HK-2 (cell line): ENCODE data around the gene CAPZA3.
"Not testable (repeated sequence)": the region's sequence is repeated elsewhere in the genome, so short reads cannot be mapped to it uniquely, and the experiment has no call there.

ENCODE experiments used
- DNase-seq: peaks from one replicate; pipeline ENCODE4 v3.0.0-alpha.2; 2018; ENCODE audit not compliant: unreplicated experiment

Gene CAPZA3, protein sequence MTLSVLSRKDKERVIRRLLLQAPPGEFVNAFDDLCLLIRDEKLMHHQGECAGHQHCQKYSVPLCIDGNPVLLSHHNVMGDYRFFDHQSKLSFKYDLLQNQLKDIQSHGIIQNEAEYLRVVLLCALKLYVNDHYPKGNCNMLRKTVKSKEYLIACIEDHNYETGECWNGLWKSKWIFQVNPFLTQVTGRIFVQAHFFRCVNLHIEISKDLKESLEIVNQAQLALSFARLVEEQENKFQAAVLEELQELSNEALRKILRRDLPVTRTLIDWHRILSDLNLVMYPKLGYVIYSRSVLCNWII

DNA sequence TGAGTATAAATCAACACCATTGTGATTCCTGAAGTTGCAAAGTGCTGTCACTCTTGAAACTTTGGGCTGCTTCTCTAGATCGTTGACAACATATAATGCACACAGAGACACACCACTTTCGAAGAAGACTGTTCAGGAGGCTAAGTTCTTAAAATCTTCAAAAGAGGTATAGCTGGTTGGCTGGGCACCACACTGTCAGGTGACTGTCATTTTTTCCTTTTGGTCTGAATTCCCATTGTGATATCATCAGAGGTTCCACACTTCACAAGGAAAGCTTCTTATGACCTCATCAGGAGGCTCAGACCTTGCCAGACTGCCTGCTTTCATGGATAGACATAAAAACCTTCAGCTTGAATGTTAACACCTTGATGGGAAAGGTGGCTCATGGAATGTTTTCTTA is at the start of gene CAPZA3, which contains the start of gene PLCZ1:
Gene CAPZA3 (plus strand): TSS at position 301 of the 400 bp plus-strand sequence. CDS start 150 bp downstream, outside the sequence.
Gene PLCZ1 (minus strand): TSS at position 194 of the 400 bp plus-strand sequence. CDS start 641 bp downstream, outside the sequence.
- DNase-seq, result no peak

DNA sequence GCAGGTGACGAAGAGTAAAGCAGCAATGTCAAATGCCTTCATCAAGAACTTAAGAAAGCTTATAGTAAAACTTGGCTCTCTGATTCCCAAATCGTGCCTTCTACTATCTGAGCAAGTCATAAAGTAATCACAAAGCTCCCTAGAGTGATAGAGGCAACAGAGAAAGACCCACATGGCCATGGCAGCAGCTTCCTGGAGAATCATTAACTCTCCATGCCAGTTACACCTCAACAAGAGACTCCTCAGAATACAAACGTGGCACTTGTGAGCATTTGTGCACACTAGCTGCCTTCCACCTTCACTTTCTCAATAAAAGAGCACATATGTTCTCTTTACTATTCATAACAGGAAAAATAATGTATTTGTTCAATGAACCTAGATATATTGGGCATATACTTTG is 48.1 kb upstream of the CAPZA3 start:
- DNase-seq, result no peak

- DNase-seq, result peak; percentile 27
These were observed 47.3 kb upstream of the CAPZA3 start for GRCh38 chr12:18690653-18691052.

- not testable (repeated sequence) for DNase-seq
These were observed 43.9 kb upstream of the CAPZA3 start for GRCh38 chr12:18693986-18694385.

DNA sequence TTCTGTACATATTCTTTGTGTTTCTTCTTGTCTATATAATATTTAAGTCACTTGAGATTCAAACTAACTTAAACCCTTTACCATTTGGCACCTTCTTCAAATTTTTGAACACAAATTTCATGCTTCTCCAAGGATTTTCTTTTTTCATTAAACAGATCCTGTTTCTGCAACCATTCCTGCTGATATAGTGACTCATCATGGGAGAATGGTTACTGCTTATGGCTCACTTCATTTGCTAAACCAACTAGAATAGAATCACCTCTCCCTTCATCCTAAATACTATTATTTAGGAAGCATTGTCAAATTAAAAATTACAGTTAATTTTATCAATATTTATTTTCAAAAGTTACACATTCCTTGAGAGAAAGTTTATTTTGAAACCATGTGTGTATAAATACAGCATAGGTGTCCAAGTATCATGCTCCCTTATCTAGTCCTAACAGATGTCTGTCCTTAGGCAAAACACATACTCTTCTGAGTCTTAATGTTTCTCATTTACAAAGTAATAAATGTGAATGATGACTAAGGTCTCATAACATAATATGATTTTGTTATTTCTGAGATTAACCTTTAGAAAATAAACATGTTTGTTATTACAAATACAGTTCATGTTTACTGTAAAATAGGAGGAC is 40.8 kb upstream of the CAPZA3 start:
- no peak for DNase-seq

DNA sequence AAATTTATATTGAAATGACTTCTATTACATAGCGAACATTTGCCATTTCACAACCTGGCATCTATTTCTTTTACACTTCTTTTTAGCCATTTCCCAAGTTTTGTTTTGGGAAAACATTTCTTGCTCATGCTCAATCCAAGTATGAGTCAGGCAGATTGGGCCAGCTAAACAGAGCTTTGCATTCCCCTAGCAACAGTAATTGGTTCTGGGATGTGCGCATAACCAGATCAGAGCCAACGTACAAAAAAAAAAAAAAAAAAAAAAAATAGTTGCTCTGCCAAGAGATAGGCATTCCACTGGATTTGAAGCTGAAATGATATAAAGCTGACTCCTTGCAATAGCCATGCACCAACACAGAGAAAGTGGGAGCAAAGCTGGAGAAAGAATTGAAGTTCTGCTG is 37.6 kb upstream of the CAPZA3 start:
- no peak for DNase-seq

GRCh38 chr12:18703321-18703720 is 34.6 kb upstream of the CAPZA3 start:
- DNase-seq, result no peak

- no peak for DNase-seq
These were observed 34.0 kb upstream of the CAPZA3 start for GRCh38 chr12:18703911-18704310.

DNA sequence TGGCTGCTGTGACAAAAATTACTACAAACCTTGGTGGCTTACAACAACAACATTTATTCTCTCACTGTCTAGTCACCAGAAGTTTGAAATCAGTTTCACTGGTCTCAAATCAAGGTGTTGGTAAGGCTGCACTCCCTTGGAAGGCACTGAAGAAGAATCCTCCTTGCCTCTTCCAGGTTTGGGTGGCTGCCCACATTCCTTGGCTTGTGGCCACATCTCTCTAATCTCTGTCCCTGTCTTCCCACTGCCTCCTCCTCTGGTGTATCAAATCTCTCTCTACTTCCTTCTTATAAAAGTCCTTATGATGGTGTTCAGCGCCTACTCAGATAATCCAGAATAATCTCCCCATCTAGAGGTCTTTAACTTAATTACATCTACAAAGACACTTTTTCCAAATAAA is 31.1 kb upstream of the CAPZA3 start:
- DNase-seq, result no peak

DNA sequence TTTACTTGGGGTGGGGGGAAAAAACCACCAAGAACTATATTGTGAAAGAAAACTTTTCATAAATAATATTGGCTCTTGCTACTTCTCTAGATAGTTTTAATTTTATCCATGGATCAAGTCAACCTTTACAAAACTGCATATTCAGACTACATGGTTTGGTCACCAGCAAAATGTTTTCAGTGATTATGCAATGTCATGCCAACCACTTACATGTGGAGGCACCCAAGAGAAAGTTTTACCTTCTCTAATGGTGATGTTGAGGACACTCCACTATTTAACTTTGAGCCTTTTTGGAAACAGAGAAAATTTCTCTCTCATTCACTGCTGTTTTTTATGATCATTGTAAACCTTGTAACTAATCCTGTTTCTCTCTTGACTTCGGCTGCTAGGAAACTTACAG is 21.7 kb upstream of the CAPZA3 start:
- DNase-seq, result no peak

DNA sequence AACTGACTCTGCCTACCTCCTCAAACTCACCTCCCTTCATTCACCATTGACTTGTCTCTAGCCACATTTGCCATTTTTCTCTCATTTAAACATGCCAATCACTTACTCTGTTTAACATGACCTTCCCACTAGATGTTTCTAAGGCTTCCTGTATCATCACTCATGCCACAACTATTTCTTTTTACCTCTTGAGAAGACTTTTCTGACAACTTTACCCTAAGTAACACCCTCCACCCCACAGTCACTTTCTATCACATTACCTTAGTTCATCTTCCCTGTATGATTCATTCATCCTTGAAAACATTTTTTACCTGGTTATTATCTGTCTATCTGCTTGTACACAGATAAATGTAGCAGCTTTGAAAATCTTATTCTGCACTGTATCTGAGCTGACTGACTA is 19.5 kb upstream of the CAPZA3 start:
- no peak for DNase-seq

GRCh38 chr12:18719922-18720510 is 17.9 kb upstream of the CAPZA3 start:
- DNase-seq, result no peak

GRCh38 chr12:18720690-18721089 is 17.2 kb upstream of the CAPZA3 start:
- DNase-seq, result no peak

GRCh38 chr12:18721452-18721851 is 16.5 kb upstream of the CAPZA3 start:
- DNase-seq, result no peak

DNA sequence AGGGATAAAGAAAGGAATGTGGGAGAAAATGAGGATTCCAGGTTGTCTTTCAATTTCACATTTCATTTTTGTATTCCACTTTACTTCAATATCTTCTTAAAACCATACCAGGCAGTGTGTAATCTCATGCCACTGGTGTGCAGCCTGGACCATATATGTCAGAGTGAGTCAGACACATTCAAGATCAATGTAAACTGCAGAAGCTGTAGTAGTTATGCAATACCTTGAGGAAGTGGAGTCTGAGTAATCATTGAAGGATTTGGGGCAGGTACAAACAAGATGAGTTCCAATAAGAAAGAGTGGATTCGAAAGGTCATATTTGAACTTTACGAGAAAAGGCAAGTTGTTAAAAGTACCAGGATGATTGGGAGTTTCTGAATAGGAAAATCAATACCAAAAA is 14.2 kb upstream of the CAPZA3 start:
- DNase-seq, result no peak

GRCh38 chr12:18731156-18731555 is 6.8 kb upstream of the CAPZA3 start:
- no peak for DNase-seq

DNA sequence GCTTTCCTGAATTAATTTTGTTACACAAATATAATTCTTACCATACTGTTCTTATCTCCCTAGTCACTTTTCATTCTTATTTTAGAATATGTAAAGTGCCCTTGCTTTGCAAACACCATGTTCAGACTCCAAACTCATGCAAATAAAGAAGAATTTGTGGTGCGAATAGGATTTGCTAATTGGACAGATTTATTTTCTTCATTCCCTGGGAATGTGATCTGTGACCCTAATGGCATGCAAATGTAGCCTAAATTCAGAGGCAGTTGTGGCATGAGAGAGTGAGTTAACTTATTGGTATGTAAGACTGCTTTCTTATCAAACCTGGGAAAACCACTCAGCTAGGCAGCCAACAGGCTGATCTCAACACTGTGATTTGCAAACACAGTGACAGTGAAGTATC is 10.0 kb downstream of the CAPZA3 start:
- peak; percentile 10 for DNase-seq

GRCh38 chr12:18749386-18749957 is 11.6 kb downstream of the CAPZA3 start:
- no peak for DNase-seq

DNA sequence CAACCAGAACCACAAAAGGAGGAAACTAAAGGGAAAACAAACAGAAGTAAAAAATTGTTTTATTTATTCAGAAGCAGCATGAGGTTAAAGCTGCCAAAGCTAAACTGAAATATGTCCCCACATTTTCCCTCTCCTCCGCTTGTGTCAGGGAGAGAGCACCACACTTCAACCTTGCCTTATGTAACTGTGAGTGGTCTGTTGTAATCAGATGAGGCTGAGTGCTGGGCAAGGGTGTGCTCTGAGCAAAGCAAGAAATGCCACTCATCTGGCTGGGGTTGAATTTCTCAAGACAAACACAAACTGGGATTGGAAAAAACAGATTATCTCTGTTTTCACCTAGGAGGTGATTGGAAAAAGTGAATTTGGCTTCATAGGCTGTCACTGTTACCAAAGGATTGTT is 12.2 kb downstream of the CAPZA3 start:
- DNase-seq, result no peak

- DNase-seq, result no peak
These were observed 13.9 kb downstream of the CAPZA3 start for GRCh38 chr12:18751866-18752265.

DNA sequence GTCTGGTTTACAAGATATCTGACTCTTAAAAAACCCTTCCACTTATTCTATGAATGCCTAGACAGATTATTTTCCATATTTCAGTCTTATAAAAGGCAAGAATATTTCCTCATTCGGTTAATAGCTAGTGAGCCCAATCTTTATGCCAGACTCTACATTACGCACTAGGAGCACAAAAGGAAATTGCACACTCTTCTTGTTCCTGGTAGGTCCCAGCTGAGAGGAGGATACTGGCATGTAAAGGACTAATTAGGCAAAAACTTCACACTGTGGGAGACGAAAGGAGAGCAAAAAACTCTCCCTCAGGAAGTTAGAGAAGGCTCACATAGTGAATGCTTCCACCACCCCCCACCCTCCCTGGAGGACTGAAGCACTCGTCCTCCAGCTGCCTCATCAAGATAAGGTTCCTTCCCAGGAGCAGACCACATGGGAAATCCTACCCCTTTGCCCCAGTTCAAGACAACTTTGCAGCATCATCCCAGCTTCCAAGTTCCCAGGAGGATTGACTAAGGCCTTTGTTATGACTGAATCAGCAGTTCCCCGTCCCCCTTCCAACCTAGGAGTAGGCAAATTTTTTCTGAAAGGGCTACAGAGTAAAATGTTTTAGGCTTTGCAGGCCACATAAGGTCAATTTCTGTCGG is 14.5 kb downstream of the CAPZA3 start:
- peak; percentile 7 for DNase-seq

DNA sequence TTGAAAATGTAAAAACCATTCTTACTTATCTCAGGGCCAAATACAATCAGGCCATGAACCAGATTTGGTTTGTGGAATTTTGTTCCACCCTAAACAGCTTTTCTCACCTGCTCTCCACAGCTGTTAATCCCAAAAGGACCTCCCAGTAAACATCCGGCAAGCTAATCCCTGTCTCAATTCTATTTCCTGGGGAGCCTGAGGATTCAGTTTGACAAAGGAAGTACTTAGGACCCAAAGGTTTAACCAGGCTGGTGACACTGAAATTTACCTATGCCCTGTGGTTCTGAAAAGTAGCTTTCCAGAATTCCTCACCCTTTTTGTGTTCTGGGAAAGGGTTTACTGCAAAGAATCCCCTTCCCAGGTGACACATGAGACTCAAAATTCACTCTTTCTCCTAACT is 15.0 kb downstream of the CAPZA3 start:
- DNase-seq, result no peak
